ENCODE measurements around the gene MAU2.
"Not testable (repeated sequence)": the region's sequence is repeated elsewhere in the genome, so short reads cannot be mapped to it uniquely, and the experiment has no call there.

DNA sequence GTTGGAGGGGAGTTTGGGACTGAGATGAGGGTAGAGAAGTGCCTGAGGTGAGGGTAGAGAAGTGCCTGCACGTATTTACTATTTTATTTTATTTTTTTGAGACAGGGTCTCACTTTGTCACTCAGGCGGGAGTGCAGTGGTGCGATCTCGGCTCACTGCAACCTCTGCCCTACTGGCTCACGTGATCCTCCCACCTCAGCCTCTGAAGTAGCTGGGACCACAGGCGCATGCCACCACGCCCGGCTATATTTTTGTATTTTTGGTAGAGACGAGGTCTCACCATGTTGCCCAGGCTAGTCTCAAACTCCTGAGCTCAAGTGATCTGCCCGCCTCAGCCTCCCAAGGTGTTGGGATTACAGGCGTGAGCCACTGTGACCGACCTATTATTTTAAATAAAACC lies 69.1 kb downstream of the MAU2 start:
- TF ChIP-seq, protein P1, sequence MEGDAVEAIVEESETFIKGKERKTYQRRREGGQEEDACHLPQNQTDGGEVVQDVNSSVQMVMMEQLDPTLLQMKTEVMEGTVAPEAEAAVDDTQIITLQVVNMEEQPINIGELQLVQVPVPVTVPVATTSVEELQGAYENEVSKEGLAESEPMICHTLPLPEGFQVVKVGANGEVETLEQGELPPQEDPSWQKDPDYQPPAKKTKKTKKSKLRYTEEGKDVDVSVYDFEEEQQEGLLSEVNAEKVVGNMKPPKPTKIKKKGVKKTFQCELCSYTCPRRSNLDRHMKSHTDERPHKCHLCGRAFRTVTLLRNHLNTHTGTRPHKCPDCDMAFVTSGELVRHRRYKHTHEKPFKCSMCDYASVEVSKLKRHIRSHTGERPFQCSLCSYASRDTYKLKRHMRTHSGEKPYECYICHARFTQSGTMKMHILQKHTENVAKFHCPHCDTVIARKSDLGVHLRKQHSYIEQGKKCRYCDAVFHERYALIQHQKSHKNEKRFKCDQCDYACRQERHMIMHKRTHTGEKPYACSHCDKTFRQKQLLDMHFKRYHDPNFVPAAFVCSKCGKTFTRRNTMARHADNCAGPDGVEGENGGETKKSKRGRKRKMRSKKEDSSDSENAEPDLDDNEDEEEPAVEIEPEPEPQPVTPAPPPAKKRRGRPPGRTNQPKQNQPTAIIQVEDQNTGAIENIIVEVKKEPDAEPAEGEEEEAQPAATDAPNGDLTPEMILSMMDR (IDR thresholded peaks at IDR 0.05; ENCODE audit: low read length): not testable (repeated sequence)
- TF ChIP-seq EZH2 (IDR thresholded peaks at IDR 0.05; ENCODE audit: borderline replicate concordance, low read length): not testable (repeated sequence)
